Dermis microvascular lymphatic vessel endothelial cell (primary cell): Measurements from ENCODE around the gene C1QL2. TPM values are rescaled to one million over a fixed set of nuclear protein-coding genes. Genes with fewer than 3 reads are reported as not detected.

Source experiments
- DNase-seq, 2 donors: peaks; one replicate each; pipeline versions ENCODE4 v3.0.0 to v3.0.0-alpha.2; 2010; ENCODE audit warnings: low read depth in 2 of 2
- total RNA-seq: library from RNA; depleted of rRNA; stranded (reverse); fragments of >200 nt; gene quantifications from 2 replicates; pipeline ENCODE4 v1.2.1, GENCODE V29; 2014

C1QL2 gene
- total RNA-seq, 1 donor from 2014 or later: not detected

DNA sequence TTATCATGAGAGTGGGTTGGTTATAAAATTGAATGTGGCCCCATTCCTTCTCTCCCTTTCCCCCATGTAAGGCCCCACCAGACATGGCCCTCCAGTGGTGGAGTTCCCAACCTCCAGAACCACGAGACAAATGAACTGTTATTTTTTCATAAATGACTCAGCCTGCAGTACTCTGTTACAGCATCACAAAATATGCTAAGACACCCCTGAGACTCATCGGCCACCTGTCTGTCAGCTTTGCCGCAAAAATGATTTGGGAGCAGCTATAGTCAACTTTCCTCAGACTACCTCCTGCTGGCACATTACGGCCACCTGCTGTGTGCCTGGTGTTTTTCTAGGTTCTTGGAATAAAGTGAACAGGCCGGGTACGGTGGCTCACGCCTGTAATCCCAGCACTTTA, 21.4 kb upstream of the C1QL2 start:
- no peak for DNase-seq

DNA sequence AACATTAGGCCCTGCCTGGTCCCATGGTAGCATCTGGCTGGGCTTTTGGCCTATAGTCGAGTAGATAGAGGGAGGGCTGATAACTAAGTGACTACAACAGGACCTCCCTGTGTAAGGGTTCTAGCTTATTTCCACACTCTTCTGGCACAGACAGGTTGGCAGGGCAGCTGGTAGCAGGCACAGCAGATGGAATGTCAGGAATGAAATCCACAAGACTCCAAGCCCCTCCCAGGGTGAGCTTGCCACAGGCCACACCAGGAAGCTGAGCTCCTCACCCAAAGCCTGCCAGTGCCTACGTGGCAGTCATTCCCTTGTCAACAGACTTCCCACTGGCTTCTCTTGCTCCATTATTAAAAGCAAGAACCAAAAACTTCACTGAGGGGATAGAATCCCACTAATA, 20.7 kb upstream of the C1QL2 start:
- no peak for DNase-seq

DNA sequence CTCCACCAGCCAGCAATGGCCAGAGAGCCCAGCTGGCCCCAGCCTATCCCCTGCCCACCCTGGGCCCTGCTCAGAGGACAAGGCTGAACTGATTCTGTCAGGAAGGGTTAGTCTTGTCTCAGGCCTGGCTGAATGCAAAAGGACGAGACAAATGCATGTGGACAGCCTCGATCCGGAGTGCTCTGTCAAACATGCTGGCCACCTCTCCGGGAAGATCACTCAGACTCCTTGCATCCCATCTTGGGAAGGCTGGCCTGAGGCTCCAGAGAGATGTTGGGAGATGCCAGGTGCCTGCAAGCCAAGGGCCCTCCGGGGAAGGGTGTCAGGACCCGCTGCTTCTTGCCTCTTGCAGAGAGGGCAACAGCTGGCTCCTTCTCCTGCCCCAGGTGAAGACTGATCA, 20.2 kb upstream of the C1QL2 start:
- DNase-seq: no peak

DNA sequence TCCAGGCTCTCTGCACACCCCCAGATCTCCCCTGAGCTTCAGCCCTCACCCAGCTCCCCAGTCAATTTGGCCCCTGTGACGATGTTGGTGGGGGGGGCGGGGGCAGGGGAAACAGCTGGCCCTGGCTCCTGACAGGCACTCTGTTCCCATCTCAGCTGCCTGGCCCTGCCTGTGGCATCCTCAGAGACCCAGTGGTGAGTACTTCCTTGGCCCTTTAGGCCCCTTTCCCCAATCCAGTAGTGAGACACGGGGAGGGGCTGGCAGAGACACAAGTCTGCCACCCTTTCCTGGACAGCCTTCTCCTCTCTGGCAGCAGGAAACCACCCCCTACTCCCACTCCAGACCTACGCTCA, 19.3 kb upstream of the C1QL2 start:
- no peak for DNase-seq

DNA sequence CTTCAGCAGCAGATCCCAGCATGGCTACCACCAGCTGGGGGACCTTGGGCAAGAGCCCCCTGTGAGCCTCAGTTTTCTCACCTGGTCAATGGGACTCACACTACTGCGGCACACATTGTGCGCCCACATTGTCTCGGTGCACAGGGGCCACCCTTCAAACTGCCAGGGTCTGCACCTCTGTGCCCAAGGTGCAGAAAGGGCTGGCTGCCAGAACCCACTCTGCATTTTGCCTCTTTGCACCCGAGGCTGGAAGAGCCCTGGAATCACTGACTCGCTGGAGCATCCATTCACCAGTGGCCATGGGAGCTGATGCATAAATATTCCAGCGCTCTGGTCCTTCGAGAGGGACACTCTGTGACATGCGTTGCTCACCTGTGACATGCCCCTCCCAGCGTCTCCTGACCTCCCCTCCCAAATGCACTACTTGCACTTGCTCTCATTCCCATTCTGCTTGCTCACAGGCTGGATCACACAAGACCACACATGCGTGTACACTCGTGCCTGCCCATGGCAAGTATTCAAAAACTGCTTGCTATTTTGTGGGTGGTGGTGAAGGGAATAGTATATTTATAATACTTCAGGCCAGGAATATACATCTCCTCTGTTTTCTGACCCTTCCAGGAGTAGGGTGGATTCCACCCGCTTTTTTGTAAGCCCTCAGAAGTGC, 18.8 kb upstream of the C1QL2 start:
- no peak for DNase-seq

DNA sequence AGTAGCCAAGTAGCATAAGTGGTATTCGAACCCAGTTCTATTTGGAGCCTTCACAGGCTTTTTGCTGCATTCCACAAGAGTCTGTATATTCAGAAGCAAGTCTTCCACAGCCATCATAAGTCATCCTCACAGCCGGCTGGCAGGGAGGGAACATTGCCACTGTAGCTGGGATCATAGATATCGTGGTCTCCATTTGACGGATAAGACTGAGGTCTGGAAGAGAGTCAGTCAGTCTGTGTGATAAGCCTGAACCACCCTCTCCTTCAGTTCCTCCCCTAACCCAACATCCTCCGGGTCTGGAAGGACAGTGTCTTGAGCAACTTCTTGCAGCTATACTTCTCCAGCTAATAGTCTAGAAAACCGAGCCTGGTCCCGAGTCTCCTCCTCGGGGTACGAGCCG, 17.0 kb upstream of the C1QL2 start:
- DNase-seq: no peak

DNA sequence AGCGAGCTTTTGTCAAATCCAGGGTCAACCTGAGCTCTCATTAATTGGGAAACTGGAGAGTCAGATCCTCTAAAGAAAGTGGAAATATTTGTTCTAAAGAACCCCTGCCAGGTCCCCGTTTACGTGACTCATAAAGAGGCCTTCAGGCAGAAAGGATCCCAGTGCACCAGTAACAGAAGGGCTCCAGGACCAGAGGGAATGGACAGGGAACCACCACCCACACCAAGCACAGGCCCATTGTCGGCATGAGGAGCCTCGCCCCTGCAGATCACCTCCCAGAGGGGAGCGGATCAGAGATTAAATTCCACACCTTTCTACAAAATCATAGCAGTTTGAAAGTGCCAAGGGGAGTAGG, 16.4 kb upstream of the C1QL2 start:
- no peak for DNase-seq

DNA sequence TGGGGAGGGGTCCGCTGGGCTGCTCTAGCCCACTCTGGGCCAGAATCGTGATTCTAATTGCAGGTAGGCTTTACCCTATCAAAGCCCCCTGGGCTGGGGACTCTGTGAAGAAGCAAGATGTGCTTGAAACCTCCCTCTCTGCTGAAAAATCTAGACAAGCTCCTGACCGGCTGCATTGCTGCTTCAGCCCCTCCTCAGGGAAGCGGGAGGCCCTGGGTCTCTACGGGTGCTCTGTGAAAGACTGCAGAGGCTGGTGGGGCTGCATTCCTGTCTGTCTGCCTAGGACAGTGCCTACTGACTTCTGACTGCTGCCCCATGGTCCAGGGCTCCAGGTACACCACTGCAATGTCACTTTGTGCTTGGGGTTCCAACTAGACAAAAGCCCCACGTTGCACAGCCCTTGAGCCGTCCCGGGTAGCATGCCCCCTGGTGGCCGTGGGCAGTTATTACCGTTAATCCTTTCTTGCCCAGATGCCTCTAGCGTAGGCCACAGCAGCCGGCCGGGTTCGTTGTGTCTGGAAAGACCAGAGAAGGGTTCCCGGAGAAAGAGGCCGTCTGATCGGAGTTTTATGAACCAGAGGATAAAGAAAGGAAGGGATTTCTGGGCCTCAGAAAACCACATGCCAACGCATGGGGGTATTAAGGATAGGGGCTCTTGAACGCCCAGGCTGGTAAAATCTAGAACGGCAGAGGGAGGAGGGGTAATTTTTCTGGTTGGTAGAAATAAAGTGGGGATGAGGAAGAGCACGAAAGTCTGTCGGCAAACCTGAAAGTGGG, 15.9 kb upstream of the C1QL2 start:
- peak; percentile 6 to 35 for DNase-seq

DNA sequence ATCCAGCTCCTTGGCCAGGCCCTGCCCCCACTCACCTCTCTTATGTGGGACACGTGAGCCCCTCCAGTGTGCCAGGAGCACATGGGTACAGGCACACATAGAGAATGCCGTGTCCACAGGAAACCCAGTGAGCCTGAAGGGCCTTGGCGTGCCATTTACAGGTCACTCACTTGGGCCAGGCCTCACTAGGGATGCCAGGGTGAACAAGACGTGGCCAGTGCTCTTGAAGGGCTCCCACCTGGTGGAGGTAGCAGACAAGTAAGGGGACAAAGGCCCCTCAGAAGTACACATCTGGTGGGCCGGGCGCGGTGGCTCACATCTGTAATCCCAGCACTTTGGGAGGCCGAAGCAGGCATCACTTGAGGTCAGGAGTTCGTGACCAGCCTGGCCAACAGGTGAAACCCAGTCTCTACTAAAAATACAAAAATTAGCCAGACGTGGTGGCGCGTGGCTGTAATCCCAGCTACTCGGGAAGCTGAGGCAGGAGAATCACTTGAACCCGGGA, 15.1 kb upstream of the C1QL2 start:
- DNase-seq: no peak

DNA sequence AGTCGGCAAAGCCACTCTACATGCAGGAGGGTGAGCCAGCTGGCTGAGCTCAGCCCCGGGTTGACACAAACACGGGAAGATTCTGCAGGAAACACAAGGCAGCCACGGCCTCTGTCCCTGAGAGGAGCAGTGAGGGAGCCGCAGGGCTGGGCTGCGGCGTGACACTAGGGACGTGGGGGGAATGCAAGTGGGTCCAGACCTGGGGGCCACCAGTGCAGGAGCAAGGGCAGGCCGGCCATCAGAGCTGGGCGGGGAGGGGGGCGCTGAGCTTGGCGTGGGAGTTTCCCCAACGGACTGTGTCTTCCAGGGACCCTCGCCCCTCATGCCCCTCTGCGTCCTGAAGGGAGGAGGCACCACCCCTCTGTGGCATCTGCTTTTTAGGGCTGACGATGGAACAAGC, 12.0 kb upstream of the C1QL2 start:
- no peak for DNase-seq

DNA sequence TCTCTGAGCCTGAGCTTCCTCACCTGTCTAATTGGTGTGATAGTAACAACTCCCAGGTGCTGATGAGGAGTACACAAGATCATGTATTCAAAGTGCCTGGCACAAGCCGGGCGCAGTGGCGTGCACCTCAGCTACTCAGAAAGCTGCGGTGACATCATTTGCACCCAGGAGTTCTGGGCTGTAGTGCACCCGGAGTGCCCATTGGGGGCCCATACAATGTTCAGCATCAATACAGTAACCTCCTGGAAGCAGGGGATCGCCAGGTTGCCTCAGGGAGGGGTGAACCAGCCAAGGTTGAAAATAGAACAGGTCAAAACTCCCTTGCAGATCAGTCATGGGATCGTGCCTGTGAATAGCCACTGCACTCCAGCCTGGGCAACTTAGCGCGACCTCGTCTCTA, 11.2 kb upstream of the C1QL2 start:
- DNase-seq: no peak

DNA sequence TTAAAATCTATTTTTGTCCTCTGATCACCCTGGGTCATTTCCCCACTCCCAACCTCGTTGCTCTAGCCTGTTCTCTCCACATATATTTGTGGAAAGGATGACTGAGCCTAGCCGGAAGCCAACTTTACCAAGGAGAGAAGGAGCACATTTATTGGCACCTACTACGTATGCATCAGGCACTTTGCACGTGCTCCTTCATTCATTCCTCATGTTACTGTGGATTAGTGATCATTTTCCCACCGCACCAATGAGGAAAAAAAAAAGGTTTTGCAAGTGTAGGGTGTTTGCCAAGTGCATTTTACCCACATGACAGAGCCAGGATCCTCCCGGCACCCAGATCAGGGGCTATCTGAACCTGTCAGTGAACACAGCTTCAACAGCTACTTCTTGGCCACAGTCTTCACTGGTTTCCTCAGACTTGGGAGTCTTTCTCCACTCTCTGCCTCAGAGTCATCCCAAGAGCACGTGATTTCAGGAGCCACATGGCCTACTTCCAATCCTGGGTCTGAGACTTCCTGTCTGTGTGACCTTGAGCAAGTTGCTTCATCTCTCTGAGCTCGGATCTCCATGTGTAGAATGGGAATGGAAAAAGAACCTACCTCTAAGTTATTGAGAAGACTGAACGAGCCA, 1.9 kb upstream of the C1QL2 start:
- DNase-seq: no peak

DNA sequence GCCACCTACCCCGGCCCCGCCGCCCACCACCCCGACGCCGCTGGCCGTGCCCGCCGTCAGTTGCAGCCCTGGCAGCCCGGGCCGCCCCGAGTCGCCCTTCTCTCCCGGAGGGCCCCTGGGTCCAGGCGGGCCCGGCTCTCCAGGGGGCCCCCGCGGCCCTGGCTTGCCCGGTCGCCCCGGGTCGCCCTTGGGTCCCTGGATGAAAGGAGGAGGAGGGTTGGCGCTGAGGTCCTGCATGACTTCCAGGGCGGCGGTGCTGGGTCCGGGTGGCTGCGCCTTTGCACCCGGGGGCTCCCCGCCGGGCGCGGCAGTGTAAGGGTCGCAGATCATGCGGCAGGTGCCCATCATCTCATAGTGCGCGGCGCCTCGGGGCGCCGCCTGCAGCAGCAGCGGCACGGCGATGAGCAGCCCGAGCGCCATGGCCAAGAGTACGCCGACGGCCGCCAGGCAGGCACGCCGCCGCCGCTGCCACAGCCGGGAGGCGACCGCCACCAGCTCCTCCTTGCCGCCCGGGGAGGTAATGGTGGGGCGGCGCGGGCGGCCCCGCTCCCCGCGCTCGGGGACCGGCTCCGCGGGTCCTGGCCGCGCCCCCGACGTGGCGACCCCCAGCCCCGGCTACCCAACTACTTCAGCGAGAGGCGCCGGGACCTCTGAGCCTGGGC, 570 bp downstream of the C1QL2 start:
- DNase-seq: no peak

DNA sequence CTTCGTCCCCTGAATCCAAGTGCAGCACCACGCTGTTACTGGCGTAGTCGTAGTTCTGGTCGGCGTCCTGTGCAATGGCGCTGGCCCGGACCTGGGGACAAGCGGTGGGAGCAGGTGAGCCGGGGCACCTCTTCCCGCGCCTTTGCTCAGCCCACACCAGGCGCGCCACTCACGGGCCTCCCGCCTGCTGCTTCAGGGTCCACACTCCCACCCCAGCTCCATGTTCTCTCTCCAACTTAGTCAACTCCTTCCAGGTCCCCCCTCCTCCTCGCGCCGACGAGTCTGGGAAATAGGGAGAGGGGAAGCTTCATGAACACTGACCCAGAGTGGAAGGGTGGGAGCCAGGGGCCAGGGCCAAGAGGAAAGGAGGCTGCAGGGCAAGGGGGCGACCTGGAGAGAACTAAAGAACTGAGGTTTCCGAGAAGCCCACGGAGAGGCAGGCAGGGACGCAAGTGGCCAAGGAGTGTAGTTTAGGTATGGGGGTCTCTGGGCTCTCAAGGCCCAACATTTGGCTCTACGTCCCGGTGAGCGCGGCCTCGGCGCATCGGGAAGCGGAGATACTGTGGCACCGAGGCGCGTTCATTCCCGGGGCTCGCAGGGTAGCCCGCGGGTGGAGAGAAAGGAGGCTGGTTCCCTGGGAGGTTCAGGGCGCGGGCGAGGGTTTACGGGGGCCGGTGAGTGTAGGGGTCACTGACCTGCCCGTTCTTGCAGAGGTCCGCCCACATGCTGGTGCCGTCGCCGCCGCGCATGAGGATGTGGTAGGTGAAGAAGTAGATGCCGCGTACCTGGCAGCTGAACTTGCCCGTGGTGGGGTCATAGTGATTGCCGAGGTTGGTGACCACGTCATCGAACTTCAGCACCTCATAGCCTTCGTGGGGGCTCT, 1.4 kb downstream of the C1QL2 start:
- no peak for DNase-seq

DNA sequence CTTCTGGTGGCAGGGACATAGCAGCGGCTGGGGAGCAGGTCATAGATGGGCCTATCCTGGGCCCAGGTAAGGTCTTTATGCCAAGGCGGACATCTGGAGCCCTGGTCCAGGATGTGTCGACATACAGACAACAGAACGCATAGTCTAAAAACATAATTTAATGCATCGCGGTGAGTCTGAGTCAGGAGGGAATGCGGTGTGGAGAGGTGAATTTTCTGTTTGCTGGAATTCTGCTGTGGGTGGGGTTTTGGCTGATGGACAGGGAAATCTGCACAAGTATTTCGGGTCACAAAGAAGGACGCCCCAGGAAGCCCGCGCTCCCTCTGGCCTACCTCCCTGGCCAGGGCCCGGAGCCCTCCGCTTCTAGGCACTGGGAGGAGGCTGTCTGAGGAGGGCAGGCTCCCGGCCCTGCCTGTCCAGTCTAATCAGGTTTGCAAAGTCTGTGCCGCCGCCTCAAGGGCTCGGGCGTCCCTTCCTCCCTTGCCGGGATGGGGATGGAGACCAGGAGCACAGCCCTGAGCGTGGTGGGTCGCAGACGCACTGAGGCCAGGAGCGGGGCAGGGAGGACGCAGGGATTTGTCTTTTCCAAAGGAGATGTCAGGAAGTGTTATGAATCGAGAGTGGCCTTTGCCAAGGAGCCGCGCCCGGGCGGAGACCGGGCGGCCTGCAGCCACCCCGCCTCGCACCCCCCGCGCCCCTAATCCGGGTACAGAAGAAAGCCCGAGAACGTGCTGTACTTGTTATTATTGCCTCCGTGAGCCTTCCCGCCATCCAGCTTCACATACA, 2.3 kb downstream of the C1QL2 start:
- no peak for DNase-seq

DNA sequence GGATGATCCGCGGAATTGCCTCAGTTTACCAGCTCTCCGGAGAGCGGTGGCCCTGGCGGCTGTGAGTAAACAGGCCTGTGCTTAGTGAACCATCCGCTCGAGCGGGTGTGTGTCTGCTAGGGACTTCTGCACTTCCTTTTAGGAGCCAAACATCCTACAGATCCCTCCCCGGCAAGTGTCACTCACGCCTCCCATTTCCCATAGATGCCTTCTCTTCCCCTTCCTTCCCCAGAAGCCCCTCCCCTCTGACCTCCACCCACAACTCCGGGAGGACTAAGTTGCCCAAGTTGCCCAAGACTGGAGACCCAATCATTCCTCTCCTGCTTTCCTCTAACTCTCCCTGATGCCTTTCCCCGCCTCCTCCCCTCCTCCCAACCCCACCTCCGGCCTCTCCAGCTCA, 2.9 kb downstream of the C1QL2 start:
- DNase-seq: no peak

DNA sequence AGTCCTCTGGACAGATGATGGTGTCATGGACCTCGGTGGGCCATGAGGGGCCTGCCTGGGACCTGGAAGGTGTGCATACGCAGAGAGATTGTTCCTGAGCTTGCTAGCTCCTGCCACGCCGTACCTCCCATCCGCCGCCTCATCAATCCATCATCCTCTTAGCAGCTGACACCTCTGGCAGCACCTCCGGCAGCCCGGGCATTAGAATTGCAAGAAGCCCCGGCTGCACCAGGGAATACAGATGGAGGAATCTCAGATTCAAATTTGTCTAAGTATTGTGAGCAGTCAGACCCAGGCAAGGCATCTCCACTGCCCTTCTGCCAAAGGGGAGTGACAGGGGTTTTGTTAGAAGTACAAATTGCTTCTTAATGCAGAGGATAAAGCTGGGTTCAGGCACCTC, 4.5 kb downstream of the C1QL2 start:
- DNase-seq: no peak

DNA sequence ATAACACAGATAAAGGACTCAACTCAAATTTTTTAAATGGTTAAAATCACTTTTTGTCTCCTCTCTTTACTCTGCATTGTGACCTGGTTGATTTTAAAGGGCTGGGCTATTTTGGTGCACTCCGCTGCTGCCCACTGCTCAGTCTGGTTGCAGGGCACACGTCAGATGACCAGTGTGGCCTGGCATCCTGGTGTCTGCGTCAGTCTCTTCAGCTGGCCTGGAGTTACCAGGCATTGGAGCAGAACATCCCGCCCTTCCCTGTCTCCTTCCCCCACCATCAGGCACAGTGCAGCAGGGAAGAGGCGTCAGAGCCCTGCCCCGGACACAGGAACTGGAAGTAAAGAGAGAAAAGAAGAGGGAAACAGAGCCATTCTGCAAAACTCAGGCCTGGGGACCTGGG, 8.9 kb downstream of the C1QL2 start:
- DNase-seq: no peak

DNA sequence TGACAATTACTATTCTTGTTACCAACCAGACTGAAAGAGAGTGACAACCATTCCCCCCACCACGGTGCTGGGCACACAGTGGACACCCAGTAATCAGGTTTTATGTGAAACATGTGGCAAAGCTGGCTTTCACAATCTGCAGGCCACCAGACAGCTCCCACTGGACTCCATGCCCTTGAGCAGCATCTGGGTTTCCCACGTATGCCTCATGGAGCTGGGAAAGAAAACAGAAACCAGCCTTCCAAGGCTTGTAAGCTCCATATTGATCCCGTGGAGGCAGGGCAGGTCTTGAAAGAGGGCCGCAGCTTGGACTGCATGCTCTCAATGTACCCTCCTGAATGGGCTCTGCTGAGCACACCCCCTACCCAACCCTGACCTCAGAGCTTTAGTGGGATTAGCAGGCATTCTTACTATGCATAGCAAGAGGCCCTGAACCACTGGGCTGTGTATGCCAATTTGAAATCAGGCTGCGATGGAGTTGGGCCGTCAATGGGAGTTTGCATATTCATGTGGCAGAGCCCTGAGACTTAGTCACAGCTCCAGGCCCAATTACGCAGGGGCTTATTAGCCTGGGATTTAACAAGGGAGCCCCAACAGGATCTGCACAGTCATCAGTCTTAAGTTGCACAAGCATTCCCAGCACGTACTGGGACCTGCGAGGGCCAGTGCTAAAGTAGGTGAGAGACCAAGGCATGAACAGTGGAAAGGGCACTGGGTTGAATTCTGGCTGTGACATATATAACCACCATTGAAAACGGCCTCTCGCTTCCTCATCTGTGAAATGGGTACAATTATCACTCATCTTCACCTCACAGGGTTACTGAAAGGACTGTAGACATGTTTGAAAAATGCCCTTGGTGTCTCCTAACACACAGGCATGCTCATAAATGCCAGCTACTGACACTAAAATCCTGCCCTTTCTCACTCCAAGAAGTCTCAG, 10.5 kb downstream of the C1QL2 start:
- DNase-seq: no peak
